Subcutaneous abdominal adipose tissue (tissue), 5 donors: Measurements from ENCODE around the gene DHX34.
"Not testable (repeated sequence)": the region's sequence is repeated elsewhere in the genome, so short reads cannot be mapped to it uniquely, and the experiment has no call there.

Source experiments
- H3K27ac ChIP-seq: one replicate; pipeline ENCODE4 v1.7.0; 2013; ENCODE audit warnings: low read depth, mild to moderate bottlenecking, inconsistent platforms, low read length, moderate library complexity
- H3K27me3 ChIP-seq, 5 donors: one replicate each; pipeline ENCODE4 v1.7.0; 2013; ENCODE audit warnings: low read length in 5 of 5, inconsistent platforms in 1 of 5; ENCODE audit not compliant: control insufficient read depth in 5 of 5, insufficient read depth in 4 of 5
- H3K36me3 ChIP-seq, 5 donors: one replicate each; pipeline ENCODE4 v1.7.0; 2013; ENCODE audit warnings: low read length in 5 of 5; ENCODE audit not compliant: control insufficient read depth in 5 of 5, insufficient read depth in 5 of 5
- H3K4me1 ChIP-seq, 5 donors: one replicate each; pipeline ENCODE4 v1.7.0; 2013; ENCODE audit warnings: low read length in 5 of 5, mild to moderate bottlenecking in 3 of 5, moderate library complexity in 1 of 5; ENCODE audit not compliant: control insufficient read depth in 5 of 5, insufficient read depth in 5 of 5
- H3K4me3 ChIP-seq, 5 donors: one replicate each; pipeline ENCODE4 v1.7.0; 2013; ENCODE audit warnings: low read length in 5 of 5, low read depth in 1 of 5
- H3K9ac ChIP-seq, 5 donors: one replicate each; pipeline ENCODE4 v1.7.0; 2013; ENCODE audit warnings: low read length in 5 of 5, mild to moderate bottlenecking in 4 of 5, moderate library complexity in 3 of 5
- H3K9me3 ChIP-seq, 5 donors: one replicate each; pipeline ENCODE4 v1.7.0; 2013; ENCODE audit warnings: low read length in 5 of 5; ENCODE audit not compliant: control insufficient read depth in 5 of 5
- donor health status: healthy.
- donor health status: healthy.
- donor health status: healthy.
- donor health status: healthy.
- donor health status: healthy.

The DHX34 gene

DNA sequence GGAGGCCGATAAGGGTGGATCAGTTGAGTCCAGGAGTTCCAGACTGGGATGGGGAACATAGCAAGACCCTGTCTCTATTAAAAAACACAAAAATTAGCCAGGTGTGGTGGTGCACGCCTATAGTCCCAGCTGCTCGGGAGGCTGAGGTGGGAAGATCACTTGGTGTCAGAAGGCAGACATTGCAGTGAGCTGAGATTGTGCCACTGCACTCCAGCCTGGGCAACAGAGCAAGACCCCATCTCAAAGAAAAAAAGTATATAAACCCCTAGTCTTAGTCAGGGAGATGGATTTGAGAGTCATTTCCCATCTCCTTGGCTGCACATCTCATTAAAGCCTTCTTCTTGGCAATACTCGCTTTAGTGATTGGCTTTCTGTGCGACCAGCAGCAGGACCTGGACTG, 34.8 kb downstream of the DHX34 start:
- not testable (repeated sequence) for H3K9ac ChIP-seq, H3K27ac ChIP-seq, H3K9me3 ChIP-seq, H3K4me1 ChIP-seq, H3K4me3 ChIP-seq, H3K27me3 ChIP-seq
- H3K36me3 ChIP-seq = peaks cover 0 to 36% (median 33%) of the 10 kb centered on the region in 5 donors

- H3K36me3 ChIP-seq = peaks cover 0 to 30% (median 29%) of the 10 kb centered on the region in 5 donors
- H3K4me1 ChIP-seq, H3K4me3 ChIP-seq, H3K27ac ChIP-seq, H3K27me3 ChIP-seq, H3K9ac ChIP-seq, H3K9me3 ChIP-seq: not testable (repeated sequence)
Measured at GRCh38 chr19:47384533-47384932, 35.4 kb downstream of the DHX34 start.

DNA sequence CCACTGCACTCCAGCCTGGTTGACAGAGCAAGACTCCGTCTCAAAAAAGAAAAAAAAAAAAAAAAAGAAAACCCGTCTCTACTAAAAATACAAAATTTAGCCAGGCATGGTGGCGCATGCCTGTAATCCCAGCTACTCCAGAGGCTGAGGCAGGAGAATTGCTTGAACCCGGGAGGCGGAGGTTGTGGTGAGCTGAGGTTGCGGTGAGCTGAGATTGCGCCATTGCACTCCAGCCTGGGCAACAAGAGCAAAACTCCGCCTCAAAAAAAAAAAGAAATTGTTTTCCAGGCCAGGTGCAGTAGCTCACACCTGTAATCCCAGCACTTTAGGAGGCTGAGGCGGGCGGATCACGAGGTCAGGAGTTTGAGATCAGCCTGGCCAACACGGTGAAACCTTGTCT, 37.5 kb downstream of the DHX34 start:
- H3K27ac ChIP-seq, H3K4me1 ChIP-seq, H3K9me3 ChIP-seq, H3K27me3 ChIP-seq, H3K36me3 ChIP-seq, H3K4me3 ChIP-seq, H3K9ac ChIP-seq: not testable (repeated sequence)

DNA sequence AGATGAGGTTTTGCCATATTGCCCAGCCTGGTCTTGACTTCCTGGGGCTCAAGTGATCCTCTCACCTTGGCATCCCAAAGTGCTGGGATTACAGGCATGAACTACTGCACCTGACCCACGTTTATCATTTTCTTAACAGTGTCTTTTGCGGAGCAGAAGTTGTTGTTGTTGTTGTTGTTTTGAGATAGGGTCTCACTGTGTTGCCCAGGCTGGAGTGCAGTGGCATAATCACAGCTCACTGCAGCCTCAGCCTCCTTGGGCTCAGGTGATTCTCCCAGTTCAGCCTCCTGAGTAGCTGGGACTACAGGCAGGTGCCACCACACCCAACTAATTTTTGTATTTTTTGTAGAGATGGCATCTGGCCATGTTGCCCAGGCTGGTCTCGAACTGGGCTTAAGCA, 38.5 kb downstream of the DHX34 start:
- not testable (repeated sequence) for H3K36me3 ChIP-seq, H3K9me3 ChIP-seq, H3K27ac ChIP-seq, H3K9ac ChIP-seq, H3K4me1 ChIP-seq, H3K4me3 ChIP-seq, H3K27me3 ChIP-seq

GRCh38 chr19:47388721-47389120, 39.6 kb downstream of the DHX34 start:
- H3K9me3 ChIP-seq, H3K4me1 ChIP-seq, H3K36me3 ChIP-seq, H3K9ac ChIP-seq, H3K27me3 ChIP-seq, H3K4me3 ChIP-seq, H3K27ac ChIP-seq: not testable (repeated sequence)

- no peak overlapping the region for H3K27ac ChIP-seq
Measured at GRCh38 chr19:47389150-47389556, 40.0 kb downstream of the DHX34 start.

DNA sequence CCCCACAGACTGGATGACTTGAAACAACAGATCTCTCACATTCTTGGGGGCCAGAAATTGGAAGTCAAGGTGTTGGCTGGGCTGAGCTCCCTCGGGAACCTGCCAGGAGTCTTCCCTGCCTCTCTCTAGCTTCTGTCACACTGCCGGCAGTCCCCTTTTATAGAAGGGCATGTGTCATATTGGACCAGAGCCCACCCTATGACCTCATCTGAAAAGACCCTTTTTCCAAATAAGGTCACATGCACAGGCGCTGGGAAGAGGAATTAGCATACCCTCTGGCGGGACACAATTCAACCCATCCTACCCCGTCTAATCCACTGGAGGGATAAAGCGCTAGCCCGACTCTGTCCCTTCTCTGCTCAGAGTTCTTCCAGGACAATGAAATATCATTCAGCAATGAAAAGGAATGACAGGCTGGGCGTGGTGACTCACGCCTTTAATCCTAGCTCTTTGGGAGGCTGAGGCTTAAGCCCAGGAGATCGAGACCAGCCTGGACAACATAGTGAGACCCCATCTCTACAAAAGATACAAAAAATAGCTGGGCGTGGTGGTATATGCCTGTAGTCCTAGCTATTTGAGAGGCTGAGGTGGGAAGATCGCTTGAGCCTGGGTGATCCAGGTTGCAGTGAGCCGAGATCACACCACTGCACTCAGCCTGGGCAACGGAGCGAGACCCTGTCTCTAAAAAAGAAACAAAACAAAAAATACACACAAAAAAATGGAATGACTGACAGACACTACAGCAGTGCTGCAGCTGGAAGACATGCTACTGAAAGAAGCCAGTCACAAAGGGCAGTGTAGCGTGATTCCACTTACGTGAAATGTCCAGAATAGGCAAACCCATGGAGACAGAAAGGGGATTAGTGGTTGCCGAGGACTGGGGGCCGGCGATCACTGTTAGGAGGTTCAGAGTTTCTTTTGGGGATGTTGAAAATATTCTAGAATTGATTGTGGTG, 41.7 kb downstream of the DHX34 start:
- Histone ChIP-seq H3K9ac (no peak overlapping the region), H3K36me3 (no peaks in the 10 kb centered on the region), H3K27me3 (peaks cover 0 to 2% (median 0%) of the 10 kb centered on the region in 5 donors), H3K4me3 (no peak overlapping the region), H3K9me3 (no peaks in the 10 kb centered on the region), H3K27ac (no peak overlapping the region), H3K4me1 (no peaks in the 10 kb centered on the region)

More at GRCh38 chr19:47389150-47389556, 40.0 kb downstream of the DHX34 start:
- Histone ChIP-seq H3K36me3 (no peaks in the 10 kb centered on the region), H3K27me3 (peaks cover 0 to 3% (median 0%) of the 10 kb centered on the region in 5 donors), H3K9me3 (no peaks in the 10 kb centered on the region), H3K4me1 (no peaks in the 10 kb centered on the region), H3K9ac (no peak overlapping the region), H3K4me3 (no peak overlapping the region)

- no peak overlapping the region for H3K27ac ChIP-seq
- H3K9ac ChIP-seq = no peak overlapping the region
- no peak overlapping the region for H3K4me3 ChIP-seq
- no peaks in the 10 kb centered on the region for H3K27me3 ChIP-seq
- no peaks in the 10 kb centered on the region for H3K36me3 ChIP-seq
- H3K4me1 ChIP-seq = no peaks in the 10 kb centered on the region
- H3K9me3 ChIP-seq = no peaks in the 10 kb centered on the region
Measured at GRCh38 chr19:47391510-47392223, 42.6 kb downstream of the DHX34 start.

GRCh38 chr19:47398707-47399597, 49.8 kb downstream of the DHX34 start:
- Histone ChIP-seq H3K4me1 (peaks cover 0 to 10% (median 0%) of the 10 kb centered on the region in 5 donors), H3K27ac (no peak overlapping the region), H3K9ac (peak overlapping the region in 1 of 5 donors; percentile 9), H3K36me3 (no peaks in the 10 kb centered on the region), H3K9me3 (no peaks in the 10 kb centered on the region), H3K4me3 (peak overlapping the region in 3 of 5 donors; percentile 16 to 47 (median 46)), H3K27me3 (peaks cover 0 to 11% (median 4%) of the 10 kb centered on the region in 5 donors)
